HL-60/S4 treated with retinoic acid at 250 ng/mL for 4 days and 3 days (cell line): ENCODE measurements around the gene SCFD2.

ENCODE experiments used
- in situ Hi-C: fragments of 300-500 bp; cut with MboI; formaldehyde crosslinking; loops from 2 replicates; pipeline ENCODE4 v1.7.0; 2022; ENCODE audit warnings: low sequenced_read_pairs

Gene SCFD2

GRCh38 chr4:52911684-52912294, 454.1 kb downstream of the SCFD2 start:
- in situ Hi-C loops, result no loop called here

GRCh38 chr4:52910115-52910514, 455.7 kb downstream of the SCFD2 start:
- in situ Hi-C loops, result no loop called here

DNA sequence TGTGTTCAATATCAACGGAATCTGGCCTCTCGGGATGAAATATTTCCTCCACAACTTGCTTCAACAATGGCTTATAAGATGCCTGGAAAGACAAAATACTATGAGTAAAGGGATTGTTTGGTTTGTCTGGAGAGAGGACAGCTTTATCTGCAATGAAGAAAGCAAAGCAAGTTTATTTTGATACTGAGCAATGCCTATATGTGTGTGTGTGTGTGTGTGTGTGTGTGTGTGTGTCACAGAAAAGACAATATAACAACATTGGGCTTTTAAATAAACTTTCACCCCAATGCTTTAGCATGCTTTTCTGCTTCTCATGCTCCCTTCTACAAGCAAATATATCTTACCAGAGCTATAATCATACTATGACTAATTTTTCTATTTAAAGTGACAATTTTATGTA, 458.4 kb downstream of the SCFD2 start:
- in situ Hi-C loops, result no loop called here

DNA sequence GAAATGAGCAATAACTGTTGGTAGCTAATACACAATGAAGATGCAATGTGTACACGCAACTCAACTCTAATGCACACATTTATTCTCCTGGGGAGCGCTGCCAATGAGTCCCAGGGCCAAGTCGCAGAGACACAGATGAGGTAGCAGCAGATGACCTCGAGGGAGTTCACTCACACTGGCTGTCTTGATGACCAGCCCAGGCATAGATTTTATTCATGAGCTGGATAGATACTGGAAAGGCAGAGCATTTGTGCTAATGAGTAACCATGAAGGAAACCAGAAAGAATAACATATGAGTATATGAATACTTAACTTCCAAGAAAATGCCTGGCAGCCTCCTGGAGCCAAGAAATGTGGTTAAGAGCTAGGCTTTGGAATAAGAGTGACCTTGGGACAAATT, 461.4 kb downstream of the SCFD2 start:
- in situ Hi-C loops, result no loop called here

- in situ Hi-C loops, result no loop called here
Observed at GRCh38 chr4:52903273-52903672, 462.6 kb downstream of the SCFD2 start.

DNA sequence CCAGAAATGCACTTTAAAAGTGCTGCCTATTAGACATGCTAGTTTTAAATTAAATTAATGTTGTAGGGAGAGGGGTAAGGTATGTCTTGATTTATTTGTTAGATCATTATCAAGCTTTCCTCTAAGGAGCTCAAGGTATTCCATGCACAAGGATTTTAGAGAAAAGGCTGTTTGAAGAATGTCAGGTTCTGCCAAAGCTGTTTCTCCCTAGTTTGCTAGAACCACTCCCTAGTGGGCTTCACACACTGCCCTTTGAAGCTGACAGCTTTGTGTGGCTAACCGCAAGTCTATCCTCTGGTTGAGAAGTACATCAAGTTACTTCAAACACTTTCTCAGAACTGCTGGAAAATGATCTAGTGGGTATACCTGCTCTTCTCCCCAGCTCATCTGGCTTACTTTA, 471.4 kb downstream of the SCFD2 start:
- in situ Hi-C loops, result no loop called here

DNA sequence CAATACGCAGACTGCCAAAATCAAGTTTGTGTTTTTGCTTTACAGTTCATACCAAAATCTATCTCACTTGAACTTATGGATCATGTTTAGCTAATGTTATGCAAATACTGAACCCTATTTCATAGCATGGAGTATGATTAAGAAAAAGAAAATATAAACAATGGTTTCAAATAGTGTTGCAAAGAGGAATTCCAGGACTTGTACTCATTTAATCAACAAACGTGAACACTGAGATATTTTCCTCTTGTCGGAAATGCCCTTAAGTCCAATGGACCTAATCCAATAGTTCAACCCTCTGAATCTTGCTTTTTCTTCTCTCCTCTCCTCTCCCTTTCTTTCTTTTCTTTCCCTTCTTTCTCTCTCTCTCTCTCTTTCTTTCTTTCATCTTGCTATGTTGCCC, 473.0 kb downstream of the SCFD2 start:
- in situ Hi-C loops, result no loop called here

DNA sequence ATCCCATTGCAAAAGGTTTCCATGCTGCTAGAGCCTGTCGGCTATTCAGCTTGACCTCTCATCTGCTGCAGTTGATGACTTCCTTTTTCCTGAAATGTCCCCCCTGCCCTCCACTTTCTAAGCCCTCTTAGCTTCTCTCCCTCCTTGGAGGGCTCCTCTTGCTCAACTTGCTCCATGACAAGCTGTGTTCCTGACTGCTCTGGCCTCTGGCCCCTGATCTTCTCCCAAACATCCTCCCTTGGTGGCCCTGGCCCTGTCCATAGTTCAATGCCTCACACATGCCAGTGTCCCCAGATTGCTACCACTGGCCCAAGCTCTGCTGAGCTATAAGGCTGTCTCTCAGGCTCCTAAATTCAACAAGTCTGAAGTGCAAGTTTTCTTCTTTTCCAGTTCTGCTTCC, 474.1 kb downstream of the SCFD2 start:
- in situ Hi-C loops, result no loop called here

DNA sequence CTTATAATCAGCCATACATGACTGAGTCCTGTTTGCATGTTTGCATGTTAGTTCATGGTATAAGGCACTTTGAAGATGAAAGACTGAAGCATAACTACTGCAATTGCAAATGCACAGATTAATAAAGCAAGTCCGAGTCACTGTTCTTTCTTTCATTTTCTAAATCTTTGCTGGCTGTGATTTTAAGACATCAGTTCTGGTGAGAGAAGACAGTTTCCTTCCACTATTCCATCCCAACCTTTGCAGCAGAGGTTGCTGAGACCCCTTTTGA, 475.4 kb downstream of the SCFD2 start:
- in situ Hi-C loops, result no loop called here

- in situ Hi-C loops, result no loop called here
Observed at GRCh38 chr4:52889778-52890520, 475.9 kb downstream of the SCFD2 start.

- in situ Hi-C loops, result no loop called here
Observed at GRCh38 chr4:52889354-52889753, 476.5 kb downstream of the SCFD2 start.

GRCh38 chr4:52884994-52885393, 480.9 kb downstream of the SCFD2 start:
- in situ Hi-C loops, result no loop called here

DNA sequence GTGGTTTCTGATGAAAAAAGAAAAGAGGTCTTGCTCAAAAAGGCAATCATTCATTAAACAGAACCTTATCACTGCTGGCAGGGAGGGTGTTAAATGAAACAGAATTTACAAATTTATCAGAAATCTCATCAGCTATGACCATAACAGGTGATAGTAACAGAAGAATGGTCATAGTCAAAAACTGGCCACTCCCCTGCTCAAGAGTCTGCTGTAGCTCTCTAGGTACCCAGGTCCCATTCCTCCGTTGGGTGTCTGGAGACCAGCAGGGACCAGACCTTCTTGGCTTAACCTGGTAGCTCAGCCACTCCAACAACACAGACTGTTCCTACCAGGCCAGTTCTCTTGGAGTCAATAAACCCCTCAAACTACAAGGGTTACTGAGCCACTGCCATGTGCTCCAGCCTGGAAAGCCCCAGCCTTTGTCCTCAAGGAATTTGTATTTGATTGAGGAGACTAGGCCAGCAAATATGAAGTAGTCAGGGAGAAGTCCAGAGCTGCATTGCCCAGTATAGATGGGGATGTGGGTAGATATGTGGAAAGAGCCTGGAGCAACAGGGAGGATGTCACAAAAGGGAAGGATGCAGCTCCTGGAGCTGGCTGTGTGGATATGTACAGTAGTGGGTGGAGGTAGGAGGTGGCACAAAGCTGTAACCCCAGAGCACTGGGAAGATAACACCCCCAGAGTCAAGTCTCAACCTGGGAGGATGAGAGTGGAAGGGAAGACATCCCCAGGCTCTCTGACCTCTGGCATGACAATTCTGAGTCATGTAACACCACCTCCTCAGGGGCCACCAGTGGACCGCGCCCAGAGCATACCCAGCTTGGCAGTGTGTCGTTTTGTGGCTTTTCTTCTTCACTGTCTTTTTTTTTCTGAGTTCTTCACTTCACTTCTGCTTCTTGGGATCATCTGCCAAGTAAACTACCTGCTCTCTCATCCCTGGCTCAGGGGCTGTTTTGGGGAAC, 481.9 kb downstream of the SCFD2 start:
- in situ Hi-C loops, result no loop called here

DNA sequence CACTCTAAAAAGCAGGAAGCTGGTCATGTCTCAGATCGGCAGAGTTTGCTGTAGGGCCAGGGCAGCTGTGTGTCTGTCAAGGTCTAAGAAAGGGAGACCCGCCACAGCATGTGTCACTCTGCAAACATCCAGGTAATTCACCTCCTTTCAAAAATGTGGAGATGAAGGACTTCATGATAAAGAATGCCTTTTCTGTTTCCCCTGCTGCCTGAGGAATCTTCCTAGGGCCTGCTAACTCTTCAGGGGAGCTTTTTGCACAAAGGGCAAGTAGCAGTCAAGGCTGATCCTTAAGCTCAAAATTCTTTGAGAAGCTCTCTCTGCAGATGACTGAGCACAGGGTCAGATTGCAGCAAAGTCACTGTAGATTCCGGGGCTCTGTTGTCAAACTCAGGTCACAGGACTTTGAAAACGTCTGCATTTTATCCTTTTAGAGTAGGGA, 482.7 kb downstream of the SCFD2 start:
- in situ Hi-C loops, result no loop called here

- in situ Hi-C loops, result no loop called here
Observed at GRCh38 chr4:52880994-52881393, 484.9 kb downstream of the SCFD2 start.

DNA sequence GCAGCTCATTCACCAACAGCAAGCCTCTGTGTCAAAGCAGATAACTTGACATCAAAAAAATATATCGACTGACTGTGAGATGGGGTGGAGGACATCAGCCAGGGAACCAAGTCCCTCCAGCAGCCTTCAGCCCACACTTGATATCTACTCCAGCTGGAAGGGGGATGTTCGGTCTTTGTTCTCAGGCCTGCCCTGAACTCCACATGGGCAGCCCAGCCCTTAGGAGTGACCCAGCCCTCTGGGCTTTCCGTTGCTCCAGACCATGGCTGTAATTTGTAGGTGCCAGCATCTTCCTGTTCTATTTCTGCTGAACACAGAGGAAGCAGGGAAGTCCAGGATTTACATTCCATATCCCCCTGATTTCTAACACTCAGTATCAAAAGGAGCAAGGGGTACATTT, 486.4 kb downstream of the SCFD2 start:
- in situ Hi-C loops, result no loop called here

GRCh38 chr4:52877694-52878093, 488.2 kb downstream of the SCFD2 start:
- in situ Hi-C loops, result no loop called here

DNA sequence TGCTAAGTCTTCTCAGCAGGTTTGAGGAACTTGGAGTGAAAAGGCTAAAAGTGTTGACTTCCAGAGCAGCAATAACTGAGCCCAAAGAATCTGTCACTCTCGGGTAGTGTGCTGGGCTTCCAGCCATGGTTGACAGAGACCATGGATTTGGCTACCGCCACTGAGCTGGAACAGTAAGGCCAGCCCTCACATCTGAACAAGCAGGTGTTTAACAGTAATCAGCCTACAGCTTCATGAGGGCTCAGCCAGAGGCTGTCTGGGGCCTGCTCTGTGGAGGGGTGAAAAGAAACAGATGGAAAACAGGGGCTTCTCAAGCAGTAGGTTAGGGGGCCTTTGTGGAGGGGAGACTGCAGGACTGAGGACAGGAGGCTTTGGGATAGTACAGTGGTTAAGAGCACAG, 488.8 kb downstream of the SCFD2 start:
- in situ Hi-C loops, result no loop called here

DNA sequence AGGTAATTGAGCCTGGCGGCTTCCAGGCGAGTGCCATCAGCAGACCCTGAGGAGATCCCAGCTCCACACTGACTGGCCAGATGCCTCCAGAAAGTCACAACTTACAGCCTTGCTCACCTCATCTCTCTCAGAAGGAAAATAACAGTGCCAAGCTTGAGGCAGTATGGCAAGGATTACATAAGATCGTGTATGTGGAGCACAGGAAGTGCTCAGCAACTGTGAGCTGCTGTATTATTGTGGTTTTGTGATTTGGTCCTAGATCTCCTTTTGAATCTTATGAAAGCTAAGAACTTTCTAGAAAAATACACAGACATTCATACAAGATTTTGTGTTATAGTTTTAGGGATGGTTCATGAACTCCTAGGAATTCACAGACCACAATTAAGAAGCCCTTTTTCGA, 489.8 kb downstream of the SCFD2 start:
- in situ Hi-C loops, result no loop called here

- in situ Hi-C loops, result no loop called here
Observed at GRCh38 chr4:52874948-52875347, 490.9 kb downstream of the SCFD2 start.

GRCh38 chr4:52873861-52874343, 492.0 kb downstream of the SCFD2 start:
- in situ Hi-C loops, result no loop called here

DNA sequence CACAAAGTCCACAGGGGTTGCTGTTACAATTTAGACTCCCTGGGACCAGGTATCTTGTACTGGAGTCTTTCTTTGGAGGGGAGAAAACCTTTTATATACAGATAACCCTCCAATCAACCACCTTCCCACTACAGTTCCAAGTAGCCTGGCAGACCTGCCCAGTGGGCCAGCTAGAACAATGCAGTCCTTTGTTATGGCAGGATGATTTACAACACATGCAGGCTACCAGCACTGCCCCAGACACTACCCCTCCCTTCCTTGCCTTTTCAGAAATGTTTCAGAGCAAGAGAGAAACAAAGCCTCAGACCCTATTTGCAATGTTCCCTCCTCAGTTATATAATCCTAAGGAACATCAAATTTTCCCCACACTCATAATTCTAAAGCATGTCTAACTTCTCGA, 492.7 kb downstream of the SCFD2 start:
- in situ Hi-C loops, result no loop called here
